H1 (cell line): ENCODE results near the gene TMEM120A.

ENCODE experiments used
- CREB1 ChIP-seq: IDR thresholded peaks from 2 replicates; pipeline ENCODE4 v1.6.1; 2012; ENCODE audit warnings: inconsistent platforms
- EZH2 ChIP-seq: fragments of 200-600 bp; sonication (generic); IDR thresholded peaks from 2 replicates; pipeline ENCODE4 v1.7.1; 2012; ENCODE audit warnings: low read depth, mild to moderate bottlenecking, moderate library complexity, low read length, inconsistent platforms; ENCODE audit not compliant: severe bottlenecking
- HDAC6 ChIP-seq: IDR thresholded peaks from one replicate; pipeline ENCODE4 v1.7.1; 2012; ENCODE audit warnings: low read depth, mild to moderate bottlenecking, inconsistent platforms, low read length, moderate library complexity
- JUN ChIP-seq: IDR thresholded peaks from 2 replicates; pipeline ENCODE4 v1.6.1; 2011; ENCODE audit warnings: low read depth, mild to moderate bottlenecking, improper control_type of control experiment, low read length
- SIRT6 ChIP-seq: IDR thresholded peaks from one replicate; pipeline ENCODE4 v1.7.1; 2012; ENCODE audit warnings: low read length, inconsistent platforms
- YY1 ChIP-seq: IDR thresholded peaks from 2 replicates; pipeline ENCODE4 v1.6.1; 2011; ENCODE audit warnings: low read depth, mild to moderate bottlenecking, low read length
- TF ChIP-seq, protein P1 (sequence below), 3 experiments: IDR thresholded peaks; 1 replicate in 2 of 3; 2 replicates in 1 of 3; pipeline versions ENCODE4 v1.5.1 to v1.6.1; 2011; ENCODE audit warnings: low read length in 3 of 3, mild to moderate bottlenecking in 3 of 3, inconsistent platforms in 2 of 3, low read depth in 1 of 3, moderate library complexity in 1 of 3; ENCODE audit not compliant: insufficient read depth in 1 of 3; ENCODE audit errors: control extremely low read depth in 1 of 3

DNA sequence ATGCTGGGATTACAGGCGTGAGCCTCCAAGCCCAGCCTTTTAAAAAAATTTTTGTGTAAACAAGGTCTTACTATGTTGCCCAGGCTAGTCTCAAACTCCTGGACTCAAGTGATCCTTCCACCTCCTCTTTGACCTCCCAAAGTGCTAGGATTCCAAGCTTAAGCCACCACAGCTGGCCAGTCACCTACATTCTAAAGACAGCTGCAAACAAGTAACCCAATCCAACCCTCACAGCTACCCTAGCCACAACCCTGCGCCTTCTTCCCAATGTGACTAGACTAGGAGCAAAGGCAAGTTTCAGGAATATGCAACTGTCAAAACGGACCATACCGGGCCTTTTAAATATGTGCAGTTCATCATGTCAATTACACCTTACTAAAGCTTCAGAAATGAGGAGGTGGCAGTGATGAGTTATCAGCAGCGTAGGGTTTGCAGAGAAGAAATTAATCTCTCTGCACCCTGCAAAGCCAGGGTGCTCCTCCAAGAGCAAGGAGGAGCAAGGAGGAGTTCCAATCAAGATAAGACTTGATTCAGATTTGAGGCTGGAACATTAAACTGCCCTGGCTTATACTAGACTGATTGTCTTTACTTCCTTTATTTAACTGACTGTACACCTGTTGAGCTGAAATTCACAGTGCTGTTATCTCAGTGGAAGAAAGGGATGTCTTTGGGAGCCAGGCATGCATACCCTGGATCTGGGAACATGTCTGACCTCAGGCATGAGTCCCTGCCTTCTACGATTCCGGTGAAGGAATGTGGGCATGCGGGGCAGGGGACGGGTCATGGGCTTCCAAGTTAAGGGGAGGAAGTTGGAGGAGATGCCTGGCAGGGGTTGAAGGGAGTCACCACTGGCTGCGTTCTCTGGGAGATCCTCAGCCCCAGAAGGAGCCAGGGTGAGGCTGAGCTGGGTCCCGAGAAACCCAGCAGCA lies 15.5 kb upstream of the TMEM120A start:
- TF ChIP-seq, protein P1, sequence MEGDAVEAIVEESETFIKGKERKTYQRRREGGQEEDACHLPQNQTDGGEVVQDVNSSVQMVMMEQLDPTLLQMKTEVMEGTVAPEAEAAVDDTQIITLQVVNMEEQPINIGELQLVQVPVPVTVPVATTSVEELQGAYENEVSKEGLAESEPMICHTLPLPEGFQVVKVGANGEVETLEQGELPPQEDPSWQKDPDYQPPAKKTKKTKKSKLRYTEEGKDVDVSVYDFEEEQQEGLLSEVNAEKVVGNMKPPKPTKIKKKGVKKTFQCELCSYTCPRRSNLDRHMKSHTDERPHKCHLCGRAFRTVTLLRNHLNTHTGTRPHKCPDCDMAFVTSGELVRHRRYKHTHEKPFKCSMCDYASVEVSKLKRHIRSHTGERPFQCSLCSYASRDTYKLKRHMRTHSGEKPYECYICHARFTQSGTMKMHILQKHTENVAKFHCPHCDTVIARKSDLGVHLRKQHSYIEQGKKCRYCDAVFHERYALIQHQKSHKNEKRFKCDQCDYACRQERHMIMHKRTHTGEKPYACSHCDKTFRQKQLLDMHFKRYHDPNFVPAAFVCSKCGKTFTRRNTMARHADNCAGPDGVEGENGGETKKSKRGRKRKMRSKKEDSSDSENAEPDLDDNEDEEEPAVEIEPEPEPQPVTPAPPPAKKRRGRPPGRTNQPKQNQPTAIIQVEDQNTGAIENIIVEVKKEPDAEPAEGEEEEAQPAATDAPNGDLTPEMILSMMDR (IDR thresholded peaks at IDR 0.05; ENCODE audit: control extremely low read depth in 1 of 3, insufficient read depth in 1 of 3, low read depth in 1 of 3, low read length in 3 of 3): no peak
- TF ChIP-seq SIRT6 (no peak), JUN (no peak), HDAC6 (no peak), EZH2 (no peak), CREB1 (no peak), YY1 (no peak)
